ENCODE results near the gene IDH1.

DNA sequence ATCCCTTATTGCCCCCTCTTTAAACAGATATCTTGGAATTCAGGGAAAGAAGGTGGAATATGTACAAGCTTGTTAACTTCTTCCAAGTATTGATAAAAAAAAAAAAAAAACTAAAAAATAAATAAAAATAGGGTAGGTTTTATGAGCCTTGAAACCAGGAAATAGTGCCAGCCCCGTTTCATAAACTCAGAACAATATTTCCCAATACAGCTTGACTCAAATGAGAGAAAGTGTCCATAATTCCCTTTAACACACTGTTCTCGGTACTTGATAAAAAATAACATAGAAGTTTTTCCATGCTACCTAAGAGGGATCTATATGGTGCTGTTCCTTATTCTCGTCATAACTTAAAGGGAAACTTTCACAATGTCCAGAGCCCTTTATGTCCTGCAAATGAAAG lies 47.1 kb downstream of the IDH1 start:
- no peak for TF ChIP-seq POLR2AphosphoS5 (IDR thresholded peaks at IDR 0.05)
- TF ChIP-seq POLR2A (IDR thresholded peaks at IDR 0.05): no peak

Data from prostate gland (tissue), 1 donor.